GM23338 (cell line): ENCODE data around the gene ARFGEF2. TPM values are rescaled to one million over a fixed set of nuclear protein-coding genes. Genes with fewer than 3 reads are reported as not detected.

ENCODE experiments used
- ATAC-seq: fragments of 200-7000 bp; cut with Tn5 transposase; 3 replicates; pipeline ENCODE4 v1.9.1; 2020
- DNase-seq: peaks from one replicate; pipeline ENCODE4 v3.0.0-alpha.2; 2015; ENCODE audit warnings: low spot score
- H2AFZ ChIP-seq: fragments of 200-600 bp; sonication (generic); 2 replicates; pipeline ENCODE4 v1.8.0; 2016; ENCODE audit warnings: antibody characterized with exemption, mild to moderate bottlenecking, moderate library complexity
- H3F3A ChIP-seq: fragments of 200-600 bp; sonication (generic); replicated peaks from 2 replicates; pipeline ENCODE4 v1.8.0; 2017; ENCODE audit warnings: antibody characterized with exemption, mixed run types, low read depth
- H3K27ac ChIP-seq: fragments of 200-600 bp; sonication (generic); 2 replicates; pipeline ENCODE4 v1.6.1; 2016; ENCODE audit warnings: low read depth
- H3K27me3 ChIP-seq: fragments of 200-600 bp; sonication (generic); 2 replicates; pipeline ENCODE4 v1.8.0; 2016; ENCODE audit warnings: mild to moderate bottlenecking, mixed run types, moderate library complexity; ENCODE audit not compliant: insufficient read depth
- H3K36me3 ChIP-seq: fragments of 200-600 bp; sonication (generic); 2 replicates; pipeline ENCODE4 v1.8.0; 2016; ENCODE audit warnings: mild to moderate bottlenecking; ENCODE audit not compliant: insufficient read depth
- H3K4me1 ChIP-seq: fragments of 200-600 bp; sonication (generic); 2 replicates; pipeline ENCODE4 v1.8.0; 2016; ENCODE audit warnings: mild to moderate bottlenecking, moderate library complexity; ENCODE audit not compliant: insufficient read depth
- H3K4me2 ChIP-seq: fragments of 200-600 bp; sonication (generic); 2 replicates; pipeline ENCODE4 v1.7.1; 2017; ENCODE audit warnings: mixed run types
- H3K4me3 ChIP-seq: fragments of 200-600 bp; sonication (generic); 2 replicates; pipeline ENCODE4 v1.6.1; 2016; ENCODE audit warnings: mixed run types
- H3K79me2 ChIP-seq: fragments of 200-600 bp; sonication (generic); replicated peaks from 2 replicates; pipeline ENCODE4 v1.8.0; 2017; ENCODE audit warnings: mild to moderate bottlenecking; ENCODE audit not compliant: insufficient read depth
- H3K9me2 ChIP-seq: fragments of 200-600 bp; sonication (generic); 2 replicates; pipeline ENCODE4 v1.8.0; 2017; ENCODE audit not compliant: insufficient read depth
- H4K20me1 ChIP-seq: fragments of 200-600 bp; sonication (generic); replicated peaks from 2 replicates; pipeline ENCODE4 v1.8.0; 2017; ENCODE audit warnings: mild to moderate bottlenecking; ENCODE audit not compliant: insufficient read depth
- H3K27ac Mint-ChIP-seq: 2 replicates; pipeline ENCODE4 v1.8.0; 2020; ENCODE audit warnings: inconsistent platforms, mild to moderate bottlenecking, moderate library complexity, mixed read lengths
- H3K27me3 Mint-ChIP-seq: 3 replicates; pipeline ENCODE4 v1.8.0; 2022; ENCODE audit warnings: low read depth, mild to moderate bottlenecking, moderate library complexity, mixed read lengths, inconsistent platforms; ENCODE audit not compliant: insufficient read depth, poor library complexity
- H3K36me3 Mint-ChIP-seq: 3 replicates; pipeline ENCODE4 v1.8.0; 2021; ENCODE audit warnings: low read depth, mild to moderate bottlenecking, inconsistent platforms, moderate library complexity, mixed read lengths
- H3K4me1 Mint-ChIP-seq: 3 replicates; pipeline ENCODE4 v1.8.0; 2020; ENCODE audit warnings: mild to moderate bottlenecking, inconsistent platforms, mixed read lengths
- H3K4me3 Mint-ChIP-seq: 3 replicates; pipeline ENCODE4 v1.8.0; 2021; ENCODE audit warnings: moderate library complexity, mild to moderate bottlenecking, inconsistent platforms, mixed read lengths
- H3K9me3 Mint-ChIP-seq: 3 replicates; pipeline ENCODE4 v1.8.0; 2020; ENCODE audit warnings: moderate library complexity, mild to moderate bottlenecking, inconsistent platforms, mixed read lengths
- EZH2 ChIP-seq: fragments of 200-600 bp; sonication (generic); IDR thresholded peaks from one replicate; pipeline ENCODE4 v1.8.0; 2017; ENCODE audit warnings: antibody characterized with exemption, mild to moderate bottlenecking, low read depth; ENCODE audit not compliant: unreplicated experiment
- EZH2phosphoT487 ChIP-seq: fragments of 200-600 bp; sonication (generic); IDR thresholded peaks from one replicate; pipeline ENCODE4 v1.8.1; 2018; ENCODE audit warnings: antibody characterized with exemption; ENCODE audit not compliant: unreplicated experiment
- JUNB ChIP-seq: IDR thresholded peaks from one replicate; pipeline ENCODE4 v1.6.1; 2016; ENCODE audit warnings: antibody characterized with exemption; ENCODE audit not compliant: unreplicated experiment
- POLR2AphosphoS5 ChIP-seq: IDR thresholded peaks from 2 replicates; pipeline ENCODE4 v1.6.1; 2016; ENCODE audit warnings: antibody characterized with exemption, low read depth
- ZNF114 ChIP-seq: fragments of 250-450 bp; sonication (Bioruptor Pico); IDR thresholded peaks from 2 replicates; pipeline ENCODE4 v1.5.0; 2020; ENCODE audit warnings: mild to moderate bottlenecking, moderate library complexity
- ZNF331 ChIP-seq: fragments of 250-450 bp; sonication (Bioruptor Pico); IDR thresholded peaks from 2 replicates; pipeline ENCODE4 v1.5.0; 2020; ENCODE audit warnings: low read depth, mild to moderate bottlenecking, moderate library complexity
- polyA plus RNA-seq: library from polyadenylated mRNA; unstranded; fragments of >200 nt; fragmentation: Nextera tagmentation; extraction: Ambion mirVana; gene quantifications from 2 replicates; pipeline ENCODE4 v1.2.1, GENCODE V29; 2016
- total RNA-seq: library from RNA; depleted of rRNA; stranded (reverse); fragments of >200 nt; shearing (Covaris generic); gene quantifications from 2 replicates; pipeline ENCODE4 v1.2.3, GENCODE V29; 2014
- TF ChIP-seq, protein P1 (sequence below), 2 experiments: fragments of 200-600 bp in 1 of 2; sonication (generic) in 1 of 2; conservative IDR thresholded peaks; 2 replicates each; pipeline versions ENCODE4 v1.5.1 to v1.6.1; 2016 to 2017; ENCODE audit warnings: antibody characterized with exemption in 2 of 2, low read depth in 2 of 2, mild to moderate bottlenecking in 2 of 2, moderate library complexity in 1 of 2
- TF ChIP-seq, protein P2 (sequence below): fragments of 250-450 bp; sonication (Bioruptor Pico); IDR thresholded peaks from 2 replicates; pipeline ENCODE4 v1.5.0; 2020; ENCODE audit warnings: mild to moderate bottlenecking, moderate library complexity

The ARFGEF2 gene
- total and polyA plus RNA-seq, 2 experiments from 2014 or later, result 7.2 to 25.5 TPM

DNA sequence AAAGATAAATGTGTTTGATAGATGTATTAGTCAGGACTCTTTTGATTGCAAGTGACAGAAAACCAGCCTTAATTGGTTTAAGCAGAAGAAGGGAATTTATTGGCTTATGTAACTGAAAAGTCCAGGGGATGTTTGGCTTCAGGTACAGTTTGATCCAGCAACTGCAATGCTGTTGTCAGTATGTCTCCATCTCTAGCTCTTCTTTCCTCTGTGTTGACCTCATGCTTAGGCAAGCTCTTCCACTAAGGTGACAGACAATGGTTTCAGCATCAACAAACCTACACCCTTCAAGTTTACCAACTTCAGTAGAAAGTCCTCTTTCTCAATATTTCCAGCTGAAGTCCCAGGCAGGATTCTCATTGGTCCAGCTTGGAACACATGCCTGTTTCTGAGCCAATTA is 28.1 kb upstream of the ARFGEF2 start:
- Histone ChIP-seq H2AFZ (no peak overlapping the region), H3K27ac (no peak overlapping the region), H3K27me3 (no peaks in the 10 kb centered on the region), H3F3A (no peaks in the 10 kb centered on the region), H3K36me3 (no peaks in the 10 kb centered on the region), H3K9me2 (no peaks in the 10 kb centered on the region), H4K20me1 (no peaks in the 10 kb centered on the region), H3K4me1 (no peaks in the 10 kb centered on the region), H3K4me3 (no peak overlapping the region), H3K4me2 (no peak overlapping the region), H3K79me2 (no peaks in the 10 kb centered on the region)
- Mint-ChIP-seq H3K27me3 (peaks cover 3% of the 10 kb centered on the region), H3K4me1 (peaks cover 6% of the 10 kb centered on the region), H3K36me3 (no peaks in the 10 kb centered on the region), H3K27ac (no peak overlapping the region), H3K9me3 (no peaks in the 10 kb centered on the region; the same call in 2 of the 3 replicates), H3K4me3 (no peak overlapping the region)
- no peak for DNase-seq
- no peak for ATAC-seq
- TF ChIP-seq JUNB (no peak), EZH2 (no peak), ZNF331 (CRISPR knock-in tag) (no peak), ZNF114 (CRISPR knock-in tag) (no peak), EZH2phosphoT487 (no peak), POLR2AphosphoS5 (no peak)
- TF ChIP-seq, protein P1, sequence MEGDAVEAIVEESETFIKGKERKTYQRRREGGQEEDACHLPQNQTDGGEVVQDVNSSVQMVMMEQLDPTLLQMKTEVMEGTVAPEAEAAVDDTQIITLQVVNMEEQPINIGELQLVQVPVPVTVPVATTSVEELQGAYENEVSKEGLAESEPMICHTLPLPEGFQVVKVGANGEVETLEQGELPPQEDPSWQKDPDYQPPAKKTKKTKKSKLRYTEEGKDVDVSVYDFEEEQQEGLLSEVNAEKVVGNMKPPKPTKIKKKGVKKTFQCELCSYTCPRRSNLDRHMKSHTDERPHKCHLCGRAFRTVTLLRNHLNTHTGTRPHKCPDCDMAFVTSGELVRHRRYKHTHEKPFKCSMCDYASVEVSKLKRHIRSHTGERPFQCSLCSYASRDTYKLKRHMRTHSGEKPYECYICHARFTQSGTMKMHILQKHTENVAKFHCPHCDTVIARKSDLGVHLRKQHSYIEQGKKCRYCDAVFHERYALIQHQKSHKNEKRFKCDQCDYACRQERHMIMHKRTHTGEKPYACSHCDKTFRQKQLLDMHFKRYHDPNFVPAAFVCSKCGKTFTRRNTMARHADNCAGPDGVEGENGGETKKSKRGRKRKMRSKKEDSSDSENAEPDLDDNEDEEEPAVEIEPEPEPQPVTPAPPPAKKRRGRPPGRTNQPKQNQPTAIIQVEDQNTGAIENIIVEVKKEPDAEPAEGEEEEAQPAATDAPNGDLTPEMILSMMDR (conservative IDR thresholded peaks at IDR 0.05; ENCODE audit: low read depth in 2 of 2), result no peak
- TF ChIP-seq, protein P2, sequence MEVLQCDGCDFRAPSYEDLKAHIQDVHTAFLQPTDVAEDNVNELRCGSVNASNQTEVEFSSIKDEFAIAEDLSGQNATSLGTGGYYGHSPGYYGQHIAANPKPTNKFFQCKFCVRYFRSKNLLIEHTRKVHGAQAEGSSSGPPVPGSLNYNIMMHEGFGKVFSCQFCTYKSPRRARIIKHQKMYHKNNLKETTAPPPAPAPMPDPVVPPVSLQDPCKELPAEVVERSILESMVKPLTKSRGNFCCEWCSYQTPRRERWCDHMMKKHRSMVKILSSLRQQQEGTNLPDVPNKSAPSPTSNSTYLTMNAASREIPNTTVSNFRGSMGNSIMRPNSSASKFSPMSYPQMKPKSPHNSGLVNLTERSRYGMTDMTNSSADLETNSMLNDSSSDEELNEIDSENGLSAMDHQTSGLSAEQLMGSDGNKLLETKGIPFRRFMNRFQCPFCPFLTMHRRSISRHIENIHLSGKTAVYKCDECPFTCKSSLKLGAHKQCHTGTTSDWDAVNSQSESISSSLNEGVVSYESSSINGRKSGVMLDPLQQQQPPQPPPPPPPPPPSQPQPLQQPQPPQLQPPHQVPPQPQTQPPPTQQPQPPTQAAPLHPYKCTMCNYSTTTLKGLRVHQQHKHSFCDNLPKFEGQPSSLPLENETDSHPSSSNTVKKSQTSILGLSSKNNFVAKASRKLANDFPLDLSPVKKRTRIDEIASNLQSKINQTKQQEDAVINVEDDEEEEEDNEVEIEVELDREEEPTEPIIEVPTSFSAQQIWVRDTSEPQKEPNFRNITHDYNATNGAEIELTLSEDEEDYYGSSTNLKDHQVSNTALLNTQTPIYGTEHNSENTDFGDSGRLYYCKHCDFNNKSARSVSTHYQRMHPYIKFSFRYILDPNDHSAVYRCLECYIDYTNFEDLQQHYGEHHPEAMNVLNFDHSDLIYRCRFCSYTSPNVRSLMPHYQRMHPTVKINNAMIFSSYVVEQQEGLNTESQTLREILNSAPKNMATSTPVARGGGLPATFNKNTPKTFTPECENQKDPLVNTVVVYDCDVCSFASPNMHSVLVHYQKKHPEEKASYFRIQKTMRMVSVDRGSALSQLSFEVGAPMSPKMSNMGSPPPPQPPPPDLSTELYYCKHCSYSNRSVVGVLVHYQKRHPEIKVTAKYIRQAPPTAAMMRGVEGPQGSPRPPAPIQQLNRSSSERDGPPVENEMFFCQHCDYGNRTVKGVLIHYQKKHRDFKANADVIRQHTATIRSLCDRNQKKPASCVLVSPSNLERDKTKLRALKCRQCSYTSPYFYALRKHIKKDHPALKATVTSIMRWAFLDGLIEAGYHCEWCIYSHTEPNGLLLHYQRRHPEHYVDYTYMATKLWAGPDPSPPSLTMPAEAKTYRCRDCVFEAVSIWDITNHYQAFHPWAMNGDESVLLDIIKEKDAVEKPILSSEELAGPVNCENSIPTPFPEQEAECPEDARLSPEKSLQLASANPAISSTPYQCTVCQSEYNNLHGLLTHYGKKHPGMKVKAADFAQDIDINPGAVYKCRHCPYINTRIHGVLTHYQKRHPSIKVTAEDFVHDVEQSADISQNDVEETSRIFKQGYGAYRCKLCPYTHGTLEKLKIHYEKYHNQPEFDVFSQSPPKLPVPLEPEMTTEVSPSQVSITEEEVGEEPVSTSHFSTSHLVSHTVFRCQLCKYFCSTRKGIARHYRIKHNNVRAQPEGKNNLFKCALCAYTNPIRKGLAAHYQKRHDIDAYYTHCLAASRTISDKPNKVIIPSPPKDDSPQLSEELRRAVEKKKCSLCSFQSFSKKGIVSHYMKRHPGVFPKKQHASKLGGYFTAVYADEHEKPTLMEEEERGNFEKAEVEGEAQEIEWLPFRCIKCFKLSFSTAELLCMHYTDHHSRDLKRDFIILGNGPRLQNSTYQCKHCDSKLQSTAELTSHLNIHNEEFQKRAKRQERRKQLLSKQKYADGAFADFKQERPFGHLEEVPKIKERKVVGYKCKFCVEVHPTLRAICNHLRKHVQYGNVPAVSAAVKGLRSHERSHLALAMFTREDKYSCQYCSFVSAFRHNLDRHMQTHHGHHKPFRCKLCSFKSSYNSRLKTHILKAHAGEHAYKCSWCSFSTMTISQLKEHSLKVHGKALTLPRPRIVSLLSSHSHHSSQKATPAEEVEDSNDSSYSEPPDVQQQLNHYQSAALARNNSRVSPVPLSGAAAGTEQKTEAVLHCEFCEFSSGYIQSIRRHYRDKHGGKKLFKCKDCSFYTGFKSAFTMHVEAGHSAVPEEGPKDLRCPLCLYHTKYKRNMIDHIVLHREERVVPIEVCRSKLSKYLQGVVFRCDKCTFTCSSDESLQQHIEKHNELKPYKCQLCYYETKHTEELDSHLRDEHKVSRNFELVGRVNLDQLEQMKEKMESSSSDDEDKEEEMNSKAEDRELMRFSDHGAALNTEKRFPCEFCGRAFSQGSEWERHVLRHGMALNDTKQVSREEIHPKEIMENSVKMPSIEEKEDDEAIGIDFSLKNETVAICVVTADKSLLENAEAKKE (CRISPR knock-in tag), result no peak
